Measurements from ENCODE around the gene REEP1. TPM values are rescaled to one million over a fixed set of nuclear protein-coding genes. Genes with fewer than 3 reads are reported as not detected.

Gene REEP1
- total and polyA plus RNA-seq, 2 of the 13 experiments (the other 11 are each of a cell fraction or from before 2014, with no cell fraction given) = 0.27 TPM; not detected in 1

- DNase-seq (ENCODE audit: low spot score) (no peak), ATAC-seq (no peak), FAIRE-seq (no peak)
- Histone ChIP-seq H3K4me2 (ENCODE audit: low read depth, low read length) (no peak overlapping the region), H3K9me3 (ENCODE audit: low read length) (no peaks in the 10 kb centered on the region), H3K4me3 (replicated peaks in 1 of 3; ENCODE audit: insufficient read depth in 1 of 3, low read depth in 2 of 3, low read length in 3 of 3) (no peak overlapping the region), H3K9ac (ENCODE audit: insufficient read depth, low read depth, low read length) (no peak overlapping the region), H3K79me2 (ENCODE audit: insufficient read depth, low read length) (no peaks in the 10 kb centered on the region), H3K4me1 (ENCODE audit: insufficient read depth, low read length) (no peaks in the 10 kb centered on the region), H4K20me1 (ENCODE audit: insufficient read depth, low read length) (no peaks in the 10 kb centered on the region), H3K27me3 (ENCODE audit: control insufficient read depth in 1 of 2, insufficient read depth in 2 of 2, low read length in 2 of 2) (no peaks in the 10 kb centered on the region), H3K36me3 (replicated peaks in 1 of 2; ENCODE audit: control insufficient read depth in 1 of 2, insufficient read depth in 2 of 2, low read length in 2 of 2) (no peaks in the 10 kb centered on the region), H3K27ac (ENCODE audit: extremely low read length, insufficient read depth, low read length) (no peak overlapping the region), H2AFZ (ENCODE audit: low read length) (no peak overlapping the region)
- ChIA-PET CTCF (ENCODE audit: low intra/inter-chr PET ratio, low total read pairs) (no interaction called here), POLR2A (no interaction called here)
- intact Hi-C loops (cut with micrococcal nuclease; ENCODE audit: unreplicated experiment) (no loop called here), in situ Hi-C loops (cut with HindIII; ENCODE audit: extremely low pct_ligation_motif_present, low pct_unique_long_range_greater_than_20kb) (no loop called here)
- BruUV-seq (replicated peaks) = no TSS peak
- TF ChIP-seq ZNF275 (CRISPR knock-in tag; IDR thresholded peaks at IDR 0.05; ENCODE audit: borderline replicate concordance) = no peak
- TF ChIP-seq SYNCRIP (IDR thresholded peaks at IDR 0.05; ENCODE audit: insufficient read depth, low read depth, low read length) = no peak
- TF ChIP-seq TEAD2 (CRISPR knock-in tag; IDR thresholded peaks at IDR 0.05) = no peak
- no peak for TF ChIP-seq SETDB1 (CRISPR knock-in tag; IDR thresholded peaks at IDR 0.05; ENCODE audit: borderline replicate concordance)
- no peak for TF ChIP-seq ZNF30 (CRISPR knock-in tag; IDR thresholded peaks at IDR 0.05)
- TF ChIP-seq, protein P1, sequence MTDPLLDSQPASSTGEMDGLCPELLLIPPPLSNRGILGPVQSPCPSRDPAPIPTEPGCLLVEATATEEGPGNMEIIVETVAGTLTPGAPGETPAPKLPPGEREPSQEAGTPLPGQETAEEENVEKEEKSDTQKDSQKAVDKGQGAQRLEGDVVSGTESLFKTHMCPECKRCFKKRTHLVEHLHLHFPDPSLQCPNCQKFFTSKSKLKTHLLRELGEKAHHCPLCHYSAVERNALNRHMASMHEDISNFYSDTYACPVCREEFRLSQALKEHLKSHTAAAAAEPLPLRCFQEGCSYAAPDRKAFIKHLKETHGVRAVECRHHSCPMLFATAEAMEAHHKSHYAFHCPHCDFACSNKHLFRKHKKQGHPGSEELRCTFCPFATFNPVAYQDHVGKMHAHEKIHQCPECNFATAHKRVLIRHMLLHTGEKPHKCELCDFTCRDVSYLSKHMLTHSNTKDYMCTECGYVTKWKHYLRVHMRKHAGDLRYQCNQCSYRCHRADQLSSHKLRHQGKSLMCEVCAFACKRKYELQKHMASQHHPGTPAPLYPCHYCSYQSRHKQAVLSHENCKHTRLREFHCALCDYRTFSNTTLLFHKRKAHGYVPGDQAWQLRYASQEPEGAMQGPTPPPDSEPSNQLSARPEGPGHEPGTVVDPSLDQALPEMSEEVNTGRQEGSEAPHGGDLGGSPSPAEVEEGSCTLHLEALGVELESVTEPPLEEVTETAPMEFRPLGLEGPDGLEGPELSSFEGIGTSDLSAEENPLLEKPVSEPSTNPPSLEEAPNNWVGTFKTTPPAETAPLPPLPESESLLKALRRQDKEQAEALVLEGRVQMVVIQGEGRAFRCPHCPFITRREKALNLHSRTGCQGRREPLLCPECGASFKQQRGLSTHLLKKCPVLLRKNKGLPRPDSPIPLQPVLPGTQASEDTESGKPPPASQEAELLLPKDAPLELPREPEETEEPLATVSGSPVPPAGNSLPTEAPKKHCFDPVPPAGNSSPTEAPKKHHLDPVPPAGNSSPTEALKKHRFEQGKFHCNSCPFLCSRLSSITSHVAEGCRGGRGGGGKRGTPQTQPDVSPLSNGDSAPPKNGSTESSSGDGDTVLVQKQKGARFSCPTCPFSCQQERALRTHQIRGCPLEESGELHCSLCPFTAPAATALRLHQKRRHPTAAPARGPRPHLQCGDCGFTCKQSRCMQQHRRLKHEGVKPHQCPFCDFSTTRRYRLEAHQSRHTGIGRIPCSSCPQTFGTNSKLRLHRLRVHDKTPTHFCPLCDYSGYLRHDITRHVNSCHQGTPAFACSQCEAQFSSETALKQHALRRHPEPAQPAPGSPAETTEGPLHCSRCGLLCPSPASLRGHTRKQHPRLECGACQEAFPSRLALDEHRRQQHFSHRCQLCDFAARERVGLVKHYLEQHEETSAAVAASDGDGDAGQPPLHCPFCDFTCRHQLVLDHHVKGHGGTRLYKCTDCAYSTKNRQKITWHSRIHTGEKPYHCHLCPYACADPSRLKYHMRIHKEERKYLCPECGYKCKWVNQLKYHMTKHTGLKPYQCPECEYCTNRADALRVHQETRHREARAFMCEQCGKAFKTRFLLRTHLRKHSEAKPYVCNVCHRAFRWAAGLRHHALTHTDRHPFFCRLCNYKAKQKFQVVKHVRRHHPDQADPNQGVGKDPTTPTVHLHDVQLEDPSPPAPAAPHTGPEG (CRISPR knock-in tag; IDR thresholded peaks at IDR 0.05) = no peak
- TF ChIP-seq, protein P2, sequence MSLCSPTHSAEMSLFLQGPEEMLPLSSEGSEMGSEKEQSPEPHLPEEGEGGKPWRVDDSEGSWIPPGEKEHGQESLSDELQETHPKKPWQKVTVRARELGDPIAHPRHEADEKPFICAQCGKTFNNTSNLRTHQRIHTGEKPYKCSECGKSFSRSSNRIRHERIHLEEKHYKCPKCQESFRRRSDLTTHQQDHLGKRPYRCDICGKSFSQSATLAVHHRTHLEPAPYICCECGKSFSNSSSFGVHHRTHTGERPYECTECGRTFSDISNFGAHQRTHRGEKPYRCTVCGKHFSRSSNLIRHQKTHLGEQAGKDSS (CRISPR knock-in tag; IDR thresholded peaks at IDR 0.05; ENCODE audit: borderline replicate concordance, low read depth) = no peak
- no peak for TF ChIP-seq KDM4B (CRISPR knock-in tag; IDR thresholded peaks at IDR 0.05)
- WGBS (ENCODE audit: low lambda C conversion rate) = 0% methylated on average over 2 of the region's 2 CpGs
Measured at GRCh38 chr2:86382698-86383097, 45.3 kb upstream of the REEP1 start.
